GM06990 (cell line): ENCODE data around the gene RNF19B.

Experiments used
- DNase-seq: peaks from one replicate; pipeline ENCODE4 v3.0.0-alpha.2; 2011; ENCODE audit not compliant: insufficient read length; ENCODE audit errors: extremely low read depth
- H3K27me3 ChIP-seq: replicated peaks from 2 replicates; pipeline ENCODE4 v1.6.0; 2011; ENCODE audit warnings: low read length; ENCODE audit not compliant: control insufficient read depth, insufficient read depth
- H3K36me3 ChIP-seq: 2 replicates; pipeline ENCODE4 v1.5.1; 2011; ENCODE audit warnings: low read length; ENCODE audit not compliant: control insufficient read depth, insufficient read depth
- H3K4me3 ChIP-seq: replicated peaks from 2 replicates; pipeline ENCODE4 v1.5.1; 2011; ENCODE audit warnings: low read depth, mild to moderate bottlenecking, control low read depth, low read length
- CTCF ChIP-seq: IDR thresholded peaks from 2 replicates; pipeline ENCODE4 v1.5.1; 2011; ENCODE audit warnings: low read length, control low read depth, mild to moderate bottlenecking, inconsistent platforms; ENCODE audit not compliant: insufficient read depth, poor library complexity, severe bottlenecking

The RNF19B gene

GRCh38 chr1:32939655-32940371 lies 24.8 kb downstream of the RNF19B start:
- Histone ChIP-seq H3K36me3 (peaks cover 18% of the 10 kb centered on the region), H3K27me3 (no peaks in the 10 kb centered on the region), H3K4me3 (no peak overlapping the region)
- no peak for DNase-seq
- TF ChIP-seq CTCF = no peak

- TF ChIP-seq CTCF = no peak
- peaks cover 13% of the 10 kb centered on the region for H3K36me3 ChIP-seq
- no peaks in the 10 kb centered on the region for H3K27me3 ChIP-seq
- DNase-seq = no peak
- no peak overlapping the region for H3K4me3 ChIP-seq
Observed at GRCh38 chr1:32937061-32937460, 27.5 kb downstream of the RNF19B start.

GRCh38 chr1:32934535-32934934 lies 30.1 kb downstream of the RNF19B start:
- Histone ChIP-seq H3K36me3 (peaks cover 10% of the 10 kb centered on the region), H3K4me3 (no peak overlapping the region), H3K27me3 (no peaks in the 10 kb centered on the region)
- TF ChIP-seq CTCF = no peak
- DNase-seq = no peak

- no peak overlapping the region for H3K4me3 ChIP-seq
- H3K36me3 ChIP-seq = peaks cover 7% of the 10 kb centered on the region
- no peaks in the 10 kb centered on the region for H3K27me3 ChIP-seq
- TF ChIP-seq CTCF = no peak
- DNase-seq = no peak
Observed at GRCh38 chr1:32933742-32934322, 30.8 kb downstream of the RNF19B start.

- TF ChIP-seq CTCF = no peak
- no peak for DNase-seq
- no peak overlapping the region for H3K4me3 ChIP-seq
- no peaks in the 10 kb centered on the region for H3K27me3 ChIP-seq
- peaks cover 3% of the 10 kb centered on the region for H3K36me3 ChIP-seq
Observed at GRCh38 chr1:32931760-32932159, 32.8 kb downstream of the RNF19B start.

GRCh38 chr1:32929366-32929765 lies 35.2 kb downstream of the RNF19B start:
- Histone ChIP-seq H3K36me3 (peaks cover 1% of the 10 kb centered on the region; the same call in 1 of the 2 replicates), H3K4me3 (no peak overlapping the region), H3K27me3 (peaks cover 2% of the 10 kb centered on the region; the same call in 1 of the 2 replicates)
- no peak for DNase-seq
- TF ChIP-seq CTCF = no peak
